Astrocyte (in vitro differentiated cells and primary cell): ENCODE results near the gene ACSS3. TPM values are rescaled to one million over a fixed set of nuclear protein-coding genes. Genes with fewer than 3 reads are reported as not detected.

Experiments
- DNase-seq: peaks from one replicate; pipeline ENCODE4 v3.0.0-alpha.2; 2010; ENCODE audit warnings: low read depth
- FAIRE-seq: peaks from 2 replicates; lab custom pipeline; 2011; peaks lifted over from hg19 to GRCh38; lab: Jason Lieb, UNC
- H2AFZ ChIP-seq: 2 replicates; pipeline ENCODE4 v1.6.0; 2012; ENCODE audit warnings: low read depth, low read length, inconsistent platforms
- H3K27ac ChIP-seq: 2 replicates; pipeline ENCODE4 v1.5.1; 2011; ENCODE audit warnings: low read depth, low read length, inconsistent platforms
- H3K27me3 ChIP-seq: 2 replicates; pipeline ENCODE4 v1.6.0; 2011; ENCODE audit warnings: low read length, inconsistent platforms; ENCODE audit not compliant: insufficient read depth
- H3K36me3 ChIP-seq: 2 replicates; pipeline ENCODE4 v1.5.1; 2011; ENCODE audit warnings: low read length, inconsistent platforms; ENCODE audit not compliant: insufficient read depth
- H3K4me1 ChIP-seq: 2 replicates; pipeline ENCODE4 v1.5.1; 2011; ENCODE audit warnings: low read length, inconsistent platforms; ENCODE audit not compliant: insufficient read depth
- H3K4me2 ChIP-seq: 2 replicates; pipeline ENCODE4 v1.6.0; 2012; ENCODE audit warnings: low read length, inconsistent platforms
- H3K4me3 ChIP-seq: 2 replicates; pipeline ENCODE4 v1.5.1; 2011; ENCODE audit warnings: low read depth, mild to moderate bottlenecking, low read length, inconsistent platforms; ENCODE audit not compliant: insufficient read depth
- H3K79me2 ChIP-seq: 2 replicates; pipeline ENCODE4 v1.6.0; 2012; ENCODE audit warnings: mild to moderate bottlenecking, low read length, inconsistent platforms; ENCODE audit not compliant: insufficient read depth
- H3K9ac ChIP-seq: 2 replicates; pipeline ENCODE4 v1.6.0; 2012; ENCODE audit warnings: mild to moderate bottlenecking, low read length, inconsistent platforms
- H3K9me3 ChIP-seq: 2 replicates; pipeline ENCODE4 v1.5.1; 2012; ENCODE audit warnings: low read depth, mild to moderate bottlenecking, low read length, inconsistent platforms; ENCODE audit not compliant: insufficient read depth
- H4K20me1 ChIP-seq: 2 replicates; pipeline ENCODE4 v1.6.0; 2012; ENCODE audit warnings: low read length, inconsistent platforms; ENCODE audit not compliant: insufficient read depth
- H3K27ac Mint-ChIP-seq: one replicate; pipeline ENCODE4 v1.8.0; 2021; ENCODE audit warnings: mild to moderate bottlenecking, mixed read lengths; ENCODE audit not compliant: unreplicated experiment
- H3K27me3 Mint-ChIP-seq: one replicate; pipeline ENCODE4 v1.8.0; 2021; ENCODE audit warnings: low read depth, mixed read lengths; ENCODE audit not compliant: unreplicated experiment
- H3K36me3 Mint-ChIP-seq: one replicate; pipeline ENCODE4 v1.8.0; 2021; ENCODE audit warnings: low read depth, mixed read lengths; ENCODE audit not compliant: unreplicated experiment
- H3K4me1 Mint-ChIP-seq: one replicate; pipeline ENCODE4 v1.8.0; 2021; ENCODE audit warnings: low read depth, mixed read lengths; ENCODE audit not compliant: unreplicated experiment
- H3K4me3 Mint-ChIP-seq: one replicate; pipeline ENCODE4 v1.8.0; 2021; ENCODE audit warnings: mild to moderate bottlenecking, moderate library complexity, mixed read lengths; ENCODE audit not compliant: unreplicated experiment
- H3K9me3 Mint-ChIP-seq: one replicate; pipeline ENCODE4 v1.8.0; 2021; ENCODE audit warnings: mild to moderate bottlenecking, mixed read lengths; ENCODE audit not compliant: unreplicated experiment
- EZH2 ChIP-seq: IDR thresholded peaks from 2 replicates; pipeline ENCODE4 v1.6.1; 2012; ENCODE audit warnings: mild to moderate bottlenecking, low read length, inconsistent platforms; ENCODE audit not compliant: insufficient read depth
- total RNA-seq: library from RNA; stranded (reverse); gene quantifications from 2 replicates; pipeline ENCODE4 v1.2.1, GENCODE V29; 2021
- TF ChIP-seq, protein P1 (sequence below): IDR thresholded peaks from 2 replicates; pipeline ENCODE4 v1.5.1; 2011; ENCODE audit warnings: low read depth, mild to moderate bottlenecking, inconsistent platforms, low read length, moderate library complexity; ENCODE audit not compliant: insufficient read depth

The ACSS3 gene
- total RNA-seq, 1 donor from 2014 or later: 13.9 TPM

DNA sequence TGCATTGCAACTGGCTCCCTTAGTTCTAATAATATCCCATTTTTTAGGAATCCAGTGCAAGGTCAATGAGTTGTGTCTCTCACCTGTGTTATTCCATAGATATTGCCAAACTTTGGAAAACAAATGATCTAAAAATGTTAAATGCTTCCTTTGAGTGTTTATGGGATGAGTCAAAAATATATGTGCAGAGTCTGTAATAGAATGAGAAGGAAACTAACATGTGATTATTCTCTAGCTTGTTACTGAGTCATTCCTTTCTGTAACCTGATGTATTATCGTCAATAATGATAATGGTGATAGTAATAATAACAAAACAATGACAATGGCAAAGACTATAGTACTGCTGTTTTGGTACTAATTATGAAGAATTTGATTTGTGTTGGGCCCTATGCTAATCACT lies 11.5 kb downstream of the ACSS3 start:
- Histone ChIP-seq H3K79me2 (no peaks in the 10 kb centered on the region), H3K4me1 (no peaks in the 10 kb centered on the region), H2AFZ (no peak overlapping the region), H4K20me1 (no peaks in the 10 kb centered on the region), H3K4me2 (no peak overlapping the region), H3K36me3 (no peaks in the 10 kb centered on the region), H3K4me3 (no peak overlapping the region), H3K9ac (no peak overlapping the region), H3K27ac (no peak overlapping the region), H3K27me3 (no peaks in the 10 kb centered on the region), H3K9me3 (no peaks in the 10 kb centered on the region)
- TF ChIP-seq, protein P1, sequence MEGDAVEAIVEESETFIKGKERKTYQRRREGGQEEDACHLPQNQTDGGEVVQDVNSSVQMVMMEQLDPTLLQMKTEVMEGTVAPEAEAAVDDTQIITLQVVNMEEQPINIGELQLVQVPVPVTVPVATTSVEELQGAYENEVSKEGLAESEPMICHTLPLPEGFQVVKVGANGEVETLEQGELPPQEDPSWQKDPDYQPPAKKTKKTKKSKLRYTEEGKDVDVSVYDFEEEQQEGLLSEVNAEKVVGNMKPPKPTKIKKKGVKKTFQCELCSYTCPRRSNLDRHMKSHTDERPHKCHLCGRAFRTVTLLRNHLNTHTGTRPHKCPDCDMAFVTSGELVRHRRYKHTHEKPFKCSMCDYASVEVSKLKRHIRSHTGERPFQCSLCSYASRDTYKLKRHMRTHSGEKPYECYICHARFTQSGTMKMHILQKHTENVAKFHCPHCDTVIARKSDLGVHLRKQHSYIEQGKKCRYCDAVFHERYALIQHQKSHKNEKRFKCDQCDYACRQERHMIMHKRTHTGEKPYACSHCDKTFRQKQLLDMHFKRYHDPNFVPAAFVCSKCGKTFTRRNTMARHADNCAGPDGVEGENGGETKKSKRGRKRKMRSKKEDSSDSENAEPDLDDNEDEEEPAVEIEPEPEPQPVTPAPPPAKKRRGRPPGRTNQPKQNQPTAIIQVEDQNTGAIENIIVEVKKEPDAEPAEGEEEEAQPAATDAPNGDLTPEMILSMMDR: no peak
- no peak for TF ChIP-seq EZH2
- Mint-ChIP-seq H3K4me3 (no peak overlapping the region), H3K4me1 (peaks cover 12% of the 10 kb centered on the region), H3K9me3 (no peaks in the 10 kb centered on the region), H3K36me3 (no peaks in the 10 kb centered on the region), H3K27me3 (no peaks in the 10 kb centered on the region), H3K27ac (no peak overlapping the region)
- FAIRE-seq (no peak), DNase-seq (peak; percentile 18)

DNA sequence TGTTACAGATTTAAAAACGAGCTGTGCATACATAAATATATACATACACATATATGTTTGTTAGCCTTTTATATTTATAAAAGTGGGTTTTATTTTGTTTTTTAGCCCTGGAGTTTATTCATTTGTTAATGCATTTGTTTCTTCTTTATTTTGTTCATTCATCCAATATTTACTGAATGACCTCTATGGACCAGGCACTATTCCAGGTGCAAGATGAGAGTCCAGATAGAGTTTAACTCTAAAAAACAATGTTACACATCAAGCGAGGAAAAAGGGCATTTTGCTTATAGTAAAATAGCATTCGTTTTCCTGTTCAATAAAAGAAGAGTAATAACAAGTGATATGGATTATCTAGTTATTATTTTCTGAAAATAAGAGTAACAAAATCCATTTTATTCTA lies 14.2 kb downstream of the ACSS3 start:
- Mint-ChIP-seq H3K9me3 (no peaks in the 10 kb centered on the region), H3K4me3 (no peak overlapping the region), H3K36me3 (no peaks in the 10 kb centered on the region), H3K4me1 (peaks cover 8% of the 10 kb centered on the region), H3K27me3 (no peaks in the 10 kb centered on the region), H3K27ac (no peak overlapping the region)
- Histone ChIP-seq H3K79me2 (no peaks in the 10 kb centered on the region), H3K27me3 (no peaks in the 10 kb centered on the region), H3K4me1 (no peaks in the 10 kb centered on the region), H3K27ac (no peak overlapping the region), H3K4me2 (no peak overlapping the region), H2AFZ (no peak overlapping the region), H3K36me3 (no peaks in the 10 kb centered on the region), H3K4me3 (no peak overlapping the region), H4K20me1 (no peaks in the 10 kb centered on the region), H3K9ac (no peak overlapping the region), H3K9me3 (no peaks in the 10 kb centered on the region)
- DNase-seq (no peak), FAIRE-seq (no peak)
- TF ChIP-seq, protein P1: no peak
- TF ChIP-seq EZH2: no peak

DNA sequence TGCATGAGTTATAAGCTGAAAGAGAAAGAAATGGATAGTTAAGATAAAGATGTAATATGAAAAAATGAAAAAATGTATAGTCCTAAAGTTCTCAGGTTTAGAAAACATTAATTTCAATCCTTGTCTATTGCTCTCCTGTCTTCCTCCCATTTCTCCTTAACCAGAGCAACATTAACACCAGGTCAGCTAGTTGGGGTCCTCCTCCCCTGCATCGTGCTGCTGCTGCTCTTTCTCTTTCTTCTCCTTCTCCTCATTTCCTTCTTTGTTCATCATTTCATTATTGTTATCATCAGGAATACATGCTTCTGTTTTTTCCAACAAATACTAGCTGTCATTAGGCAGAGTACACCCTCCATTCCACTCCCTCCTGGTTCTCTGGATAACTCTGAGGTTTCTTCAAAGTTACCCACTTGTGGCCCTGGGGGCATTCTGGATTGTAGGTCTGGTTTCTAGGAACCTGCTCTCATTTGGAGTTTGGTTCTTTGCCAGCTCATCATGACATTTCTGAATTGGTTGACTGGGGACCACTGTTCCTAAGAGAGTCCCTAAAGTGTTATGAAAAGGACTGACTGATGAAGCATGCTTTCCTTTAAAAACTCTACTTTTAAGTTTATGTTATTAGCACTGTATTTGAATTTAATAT lies 17.0 kb downstream of the ACSS3 start:
- H3K27ac Mint-ChIP-seq: no peak overlapping the region
- H3K9ac ChIP-seq: no peak overlapping the region
- H2AFZ ChIP-seq: no peak overlapping the region
- no peak overlapping the region for H3K27ac ChIP-seq
- FAIRE-seq (no peak), DNase-seq (no peak)
- H3K4me3 Mint-ChIP-seq: no peak overlapping the region
- no peaks in the 10 kb centered on the region for H3K36me3 ChIP-seq
- TF ChIP-seq EZH2: no peak
- TF ChIP-seq, protein P1: no peak
- no peaks in the 10 kb centered on the region for H3K9me3 ChIP-seq
- H3K4me1 Mint-ChIP-seq: peaks cover 5% of the 10 kb centered on the region
- no peaks in the 10 kb centered on the region for H3K4me1 ChIP-seq
- no peaks in the 10 kb centered on the region for H3K27me3 ChIP-seq
- H3K79me2 ChIP-seq: no peaks in the 10 kb centered on the region
- no peaks in the 10 kb centered on the region for H3K9me3 Mint-ChIP-seq
- no peak overlapping the region for H3K4me2 ChIP-seq
- H3K27me3 Mint-ChIP-seq: no peaks in the 10 kb centered on the region
- H3K4me3 ChIP-seq: no peak overlapping the region
- no peaks in the 10 kb centered on the region for H4K20me1 ChIP-seq
- H3K36me3 Mint-ChIP-seq: no peaks in the 10 kb centered on the region
